NAMALWA (cell line): Measurements from ENCODE around the gene THSD4.
"Not testable (repeated sequence)": the region's sequence is repeated elsewhere in the genome, so short reads cannot be mapped to it uniquely, and the experiment has no call there.

Experiments used
- DNase-seq: peaks from one replicate; pipeline ENCODE4 v3.0.0-alpha.2; 2015; ENCODE audit warnings: low spot score

THSD4 gene

GRCh38 chr15:71658827-71659729, 543.8 kb downstream of the THSD4 start:
- DNase-seq, result no peak

GRCh38 chr15:71659730-71660067, 544.4 kb downstream of the THSD4 start:
- no peak for DNase-seq

GRCh38 chr15:71660501-71660900, 545.2 kb downstream of the THSD4 start:
- DNase-seq, result no peak

- no peak for DNase-seq
These were observed 547.0 kb downstream of the THSD4 start for GRCh38 chr15:71662306-71662705.

- DNase-seq, result no peak
These were observed 549.4 kb downstream of the THSD4 start for GRCh38 chr15:71664622-71665021.

- DNase-seq, result no peak
These were observed 551.7 kb downstream of the THSD4 start for GRCh38 chr15:71666763-71667620.

- DNase-seq, result no peak
These were observed 554.4 kb downstream of the THSD4 start for GRCh38 chr15:71669688-71670087.

- not testable (repeated sequence) for DNase-seq
These were observed 555.0 kb downstream of the THSD4 start for GRCh38 chr15:71670222-71670621.

GRCh38 chr15:71674354-71674753, 559.1 kb downstream of the THSD4 start:
- no peak for DNase-seq

- DNase-seq, result no peak
These were observed 562.1 kb downstream of the THSD4 start for GRCh38 chr15:71677352-71677751.

- DNase-seq, result no peak
These were observed 562.5 kb downstream of the THSD4 start for GRCh38 chr15:71677766-71678165.

- DNase-seq, result no peak
These were observed 562.9 kb downstream of the THSD4 start for GRCh38 chr15:71678191-71678590.

- DNase-seq, result no peak
These were observed 563.3 kb downstream of the THSD4 start for GRCh38 chr15:71678605-71679004.

GRCh38 chr15:71679223-71679792, 564.0 kb downstream of the THSD4 start:
- DNase-seq, result no peak

GRCh38 chr15:71679793-71680353, 564.6 kb downstream of the THSD4 start:
- no peak for DNase-seq

- DNase-seq, result no peak
These were observed 566.7 kb downstream of the THSD4 start for GRCh38 chr15:71682001-71682400.

- no peak for DNase-seq
These were observed 568.4 kb downstream of the THSD4 start for GRCh38 chr15:71683411-71684274.

- DNase-seq, result no peak
These were observed 570.2 kb downstream of the THSD4 start for GRCh38 chr15:71685420-71685993.

GRCh38 chr15:71686221-71687050, 571.2 kb downstream of the THSD4 start:
- DNase-seq, result no peak

- DNase-seq, result no peak
These were observed 572.7 kb downstream of the THSD4 start for GRCh38 chr15:71687902-71688508.
